ENCODE results near the gene SLC25A27.

DNA sequence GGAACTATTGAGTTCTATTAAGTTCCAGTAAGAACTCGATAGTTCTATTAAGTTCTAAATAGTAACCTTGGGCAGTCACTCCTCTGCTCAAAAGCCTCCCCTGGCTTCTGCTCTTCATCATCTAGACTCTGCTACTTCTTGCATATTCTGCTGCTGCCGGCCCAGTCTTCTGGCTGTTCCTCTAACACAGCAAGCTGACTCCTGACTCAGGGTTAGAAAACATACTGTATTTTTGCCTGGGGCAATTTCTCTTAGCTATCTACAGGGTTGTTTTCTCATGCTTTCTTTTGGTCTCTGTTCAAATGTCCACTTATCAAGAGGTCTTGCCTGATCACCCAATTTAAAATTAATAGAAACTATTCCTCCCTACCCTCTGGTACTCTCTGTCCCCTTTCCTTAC, 14.6 kb downstream of the SLC25A27 start:
- TF ChIP-seq, protein P1, sequence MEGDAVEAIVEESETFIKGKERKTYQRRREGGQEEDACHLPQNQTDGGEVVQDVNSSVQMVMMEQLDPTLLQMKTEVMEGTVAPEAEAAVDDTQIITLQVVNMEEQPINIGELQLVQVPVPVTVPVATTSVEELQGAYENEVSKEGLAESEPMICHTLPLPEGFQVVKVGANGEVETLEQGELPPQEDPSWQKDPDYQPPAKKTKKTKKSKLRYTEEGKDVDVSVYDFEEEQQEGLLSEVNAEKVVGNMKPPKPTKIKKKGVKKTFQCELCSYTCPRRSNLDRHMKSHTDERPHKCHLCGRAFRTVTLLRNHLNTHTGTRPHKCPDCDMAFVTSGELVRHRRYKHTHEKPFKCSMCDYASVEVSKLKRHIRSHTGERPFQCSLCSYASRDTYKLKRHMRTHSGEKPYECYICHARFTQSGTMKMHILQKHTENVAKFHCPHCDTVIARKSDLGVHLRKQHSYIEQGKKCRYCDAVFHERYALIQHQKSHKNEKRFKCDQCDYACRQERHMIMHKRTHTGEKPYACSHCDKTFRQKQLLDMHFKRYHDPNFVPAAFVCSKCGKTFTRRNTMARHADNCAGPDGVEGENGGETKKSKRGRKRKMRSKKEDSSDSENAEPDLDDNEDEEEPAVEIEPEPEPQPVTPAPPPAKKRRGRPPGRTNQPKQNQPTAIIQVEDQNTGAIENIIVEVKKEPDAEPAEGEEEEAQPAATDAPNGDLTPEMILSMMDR (optimal IDR thresholded peaks at IDR 0.05 in 1 of 3, IDR thresholded peaks at IDR 0.05 in 1 of 3, conservative IDR thresholded peaks at IDR 0.05 in 1 of 3; ENCODE audit: extremely low read depth in 1 of 3, insufficient read depth in 2 of 3, low read length in 3 of 3) = no peak
- no peak for TF ChIP-seq EZH2 (IDR thresholded peaks at IDR 0.05; ENCODE audit: low read length)

Data from keratinocyte (primary cell).